Measurements from ENCODE around the gene UFSP1. TPM values are rescaled to one million over a fixed set of nuclear protein-coding genes. Genes with fewer than 3 reads are reported as not detected.

UFSP1 gene
- polyA plus RNA-seq, 6 donors from 2014 or later = 0.34 to 2.5 (median 1.7) TPM; not detected in 1

- peak overlapping the region in 6 of 8 donors; percentile 25 to 95 (median 40) for H3K4me3 Mint-ChIP-seq
- no peaks in the 10 kb centered on the region for H3K9me3 Mint-ChIP-seq
- H3K27ac Mint-ChIP-seq = no peak overlapping the region
- peaks cover 23 to 70% (median 64%) of the 10 kb centered on the region in 3 donors for H3K27me3 Mint-ChIP-seq
- peaks cover 33 to 37% (median 36%) of the 10 kb centered on the region in 3 donors for H3K4me1 Mint-ChIP-seq
- no peak for DNase-seq
- H3K36me3 Mint-ChIP-seq = peaks cover 0 to 7% of the 10 kb centered on the region in 2 donors
- no peak for ATAC-seq (ENCODE audit: low read depth in 2 of 2)
These were observed 3.9 kb upstream of the UFSP1 start for GRCh38 chr7:100893318-100893895.

GRCh38 chr7:100892364-100893317 lies 3.1 kb upstream of the UFSP1 start:
- ATAC-seq (ENCODE audit: low read depth in 2 of 2) = no peak
- peaks cover 16 to 62% (median 56%) of the 10 kb centered on the region in 3 donors for H3K27me3 Mint-ChIP-seq
- DNase-seq = no peak
- peak overlapping the region in 7 of 8 donors; percentile 7 to 88 (median 47) for H3K4me3 Mint-ChIP-seq
- peaks cover 3 to 11% of the 10 kb centered on the region in 2 donors for H3K36me3 Mint-ChIP-seq
- peaks cover 0 to 2% (median 0%) of the 10 kb centered on the region in 7 donors for H3K9me3 Mint-ChIP-seq
- H3K27ac Mint-ChIP-seq = peak overlapping the region in 1 of 6 donors; percentile 20
- H3K4me1 Mint-ChIP-seq = peaks cover 41 to 44% (median 43%) of the 10 kb centered on the region in 3 donors

DNA sequence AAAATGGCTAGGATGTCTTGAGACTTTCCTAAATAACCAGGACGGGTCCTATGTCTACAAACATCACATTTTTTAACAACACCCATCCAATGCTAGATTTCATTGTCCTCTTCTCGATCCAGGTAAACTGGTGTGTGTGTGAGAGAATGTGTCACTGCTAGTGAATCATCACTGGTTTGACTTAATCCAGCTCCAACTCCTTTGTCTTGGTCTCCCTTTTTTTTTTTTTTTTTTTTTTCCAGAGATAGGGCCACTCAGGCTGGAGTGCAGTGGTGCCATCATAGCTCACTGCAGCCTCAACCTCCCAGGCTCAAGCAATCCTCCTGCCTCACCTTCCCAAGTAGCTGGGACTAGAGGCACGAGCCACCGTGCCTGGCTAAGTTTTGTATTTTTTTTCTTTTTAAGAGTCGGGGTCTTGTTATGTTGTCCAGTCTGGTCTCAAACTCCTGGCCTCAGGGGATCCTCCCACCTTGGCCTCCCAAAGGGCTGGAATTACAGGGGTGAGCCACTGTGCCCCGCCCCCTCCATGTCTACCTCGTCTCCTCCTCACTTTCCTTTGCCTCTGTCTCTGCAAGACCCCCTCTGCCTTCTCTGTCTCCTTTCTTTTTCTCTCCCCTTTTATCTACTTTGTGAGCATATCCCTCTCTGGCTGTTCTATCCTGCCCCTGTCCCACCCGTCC lies 2.2 kb upstream of the UFSP1 start:
- peak overlapping the region; percentile 47 to 88 (median 70) for H3K4me3 Mint-ChIP-seq

GRCh38 chr7:100890653-100891567 lies 1.4 kb upstream of the UFSP1 start:
- Mint-ChIP-seq H3K27ac (peak overlapping the region in 2 of 6 donors; percentile 31 to 51), H3K4me3 (peak overlapping the region; percentile 86 to 93 (median 90)), H3K27me3 (peaks cover 11 to 50% (median 45%) of the 10 kb centered on the region in 3 donors)

More for the DNA sequence above, 2.2 kb upstream of the UFSP1 start:
- Mint-ChIP-seq H3K4me1 (peaks cover 48 to 54% (median 49%) of the 10 kb centered on the region in 3 donors), H3K27me3 (peaks cover 15 to 57% (median 52%) of the 10 kb centered on the region in 3 donors), H3K9me3 (peaks cover 0 to 2% (median 0%) of the 10 kb centered on the region in 7 donors), H3K27ac (no peak overlapping the region), H3K36me3 (peaks cover 4 to 20% of the 10 kb centered on the region in 2 donors)
- DNase-seq = no peak
- no peak for ATAC-seq (ENCODE audit: low read depth in 2 of 2)

DNA sequence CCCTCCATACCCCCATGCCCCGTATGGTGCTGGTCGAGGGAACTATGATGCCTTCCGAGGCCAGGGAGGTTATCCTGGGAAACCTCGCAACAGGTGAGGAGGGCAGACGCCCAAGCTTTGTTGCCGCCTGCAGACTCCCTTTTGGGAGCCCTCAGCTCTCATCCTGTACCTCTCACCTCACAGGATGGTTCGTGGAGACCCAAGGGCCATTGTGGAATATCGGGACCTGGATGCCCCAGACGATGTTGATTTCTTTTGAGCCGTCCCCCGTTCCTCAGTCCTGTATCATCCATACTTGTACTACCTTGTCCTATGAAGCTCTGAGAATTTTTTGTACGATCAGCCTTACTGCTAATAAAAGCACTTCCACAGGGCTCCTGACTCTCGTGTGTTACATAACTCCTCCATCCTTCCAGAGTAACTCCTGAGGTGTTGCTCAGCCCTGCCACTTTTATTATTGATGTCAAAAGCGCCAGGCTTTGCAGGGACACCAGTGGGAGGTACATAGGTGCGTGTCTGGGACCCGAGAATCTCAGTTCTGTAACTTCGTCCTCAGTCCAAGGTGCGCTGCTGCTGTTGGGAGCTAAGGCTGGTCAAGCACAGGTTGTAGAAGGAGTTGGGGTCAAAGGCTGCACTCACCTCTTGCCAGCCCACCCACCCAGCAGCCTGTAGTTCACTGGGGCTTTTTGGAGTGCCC lies 1.1 kb downstream of the UFSP1 start:
- ATAC-seq (ENCODE audit: low read depth in 2 of 2) (no peak), DNase-seq (no peak)
- Mint-ChIP-seq H3K9me3 (peaks cover 0 to 2% (median 0%) of the 10 kb centered on the region in 7 donors), H3K4me1 (peaks cover 60 to 68% (median 63%) of the 10 kb centered on the region in 3 donors), H3K4me3 (peak overlapping the region; percentile 81 to 95 (median 90)), H3K36me3 (peaks cover 13 to 46% of the 10 kb centered on the region in 2 donors), H3K27ac (peak overlapping the region; percentile 84 to 98 (median 96)), H3K27me3 (peaks cover 10 to 33% (median 32%) of the 10 kb centered on the region in 3 donors)

More at GRCh38 chr7:100890653-100891567, 1.4 kb upstream of the UFSP1 start:
- ATAC-seq (ENCODE audit: low read depth in 2 of 2) = no peak
- H3K9me3 Mint-ChIP-seq = peaks cover 0 to 2% (median 0%) of the 10 kb centered on the region in 7 donors
- no peak for DNase-seq
- H3K36me3 Mint-ChIP-seq = peaks cover 5 to 23% of the 10 kb centered on the region in 2 donors
- H3K4me1 Mint-ChIP-seq = peaks cover 49 to 55% (median 50%) of the 10 kb centered on the region in 3 donors

DNA sequence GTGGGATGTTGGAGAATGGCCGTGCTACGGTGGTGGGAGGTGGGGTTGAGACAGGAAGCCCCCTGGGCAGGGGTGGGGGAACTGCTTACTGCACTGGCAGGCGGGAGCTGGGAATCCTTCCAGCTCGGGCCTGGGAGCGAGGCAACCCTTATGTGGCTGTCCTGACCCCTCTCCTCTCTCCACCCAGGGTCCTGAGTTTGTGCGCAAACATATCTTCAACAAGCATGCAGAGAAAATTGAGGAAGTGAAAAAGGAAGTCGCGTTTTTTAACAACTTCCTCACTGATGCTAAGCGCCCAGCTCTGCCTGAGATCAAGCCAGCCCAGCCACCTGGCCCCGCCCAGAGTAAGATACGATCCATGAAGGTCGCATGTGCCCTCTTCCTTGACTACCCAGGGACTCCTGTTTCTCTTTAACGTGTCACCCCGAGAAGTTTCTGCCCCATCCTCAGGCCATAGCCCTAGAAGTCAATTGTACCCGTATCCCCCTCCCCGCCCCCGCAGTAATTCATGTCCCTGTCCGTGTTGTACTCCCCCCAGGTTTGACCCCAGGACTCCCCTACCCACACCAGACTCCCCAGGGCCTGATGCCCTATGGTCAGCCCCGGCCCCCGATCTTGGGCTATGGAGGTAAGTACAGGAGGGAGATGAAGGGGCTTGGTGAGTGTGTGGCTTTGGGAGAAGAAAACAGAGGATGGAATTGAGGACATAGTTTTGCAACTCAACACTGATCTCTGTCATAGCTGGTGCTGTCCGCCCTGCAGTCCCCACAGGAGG lies 1.8 kb downstream of the UFSP1 start:
- peaks cover 0 to 2% (median 0%) of the 10 kb centered on the region in 7 donors for H3K9me3 Mint-ChIP-seq
- H3K27ac Mint-ChIP-seq = peak overlapping the region; percentile 84 to 98 (median 96)
- ATAC-seq (ENCODE audit: low read depth in 2 of 2) (peak; percentile 72 to 73), DNase-seq (peak; percentile 86)
- peaks cover 6 to 28% (median 27%) of the 10 kb centered on the region in 3 donors for H3K27me3 Mint-ChIP-seq
- H3K4me3 Mint-ChIP-seq = peak overlapping the region; percentile 84 to 95 (median 88)
- H3K36me3 Mint-ChIP-seq = peaks cover 13 to 53% of the 10 kb centered on the region in 2 donors
- peaks cover 63 to 74% (median 67%) of the 10 kb centered on the region in 3 donors for H3K4me1 Mint-ChIP-seq

DNA sequence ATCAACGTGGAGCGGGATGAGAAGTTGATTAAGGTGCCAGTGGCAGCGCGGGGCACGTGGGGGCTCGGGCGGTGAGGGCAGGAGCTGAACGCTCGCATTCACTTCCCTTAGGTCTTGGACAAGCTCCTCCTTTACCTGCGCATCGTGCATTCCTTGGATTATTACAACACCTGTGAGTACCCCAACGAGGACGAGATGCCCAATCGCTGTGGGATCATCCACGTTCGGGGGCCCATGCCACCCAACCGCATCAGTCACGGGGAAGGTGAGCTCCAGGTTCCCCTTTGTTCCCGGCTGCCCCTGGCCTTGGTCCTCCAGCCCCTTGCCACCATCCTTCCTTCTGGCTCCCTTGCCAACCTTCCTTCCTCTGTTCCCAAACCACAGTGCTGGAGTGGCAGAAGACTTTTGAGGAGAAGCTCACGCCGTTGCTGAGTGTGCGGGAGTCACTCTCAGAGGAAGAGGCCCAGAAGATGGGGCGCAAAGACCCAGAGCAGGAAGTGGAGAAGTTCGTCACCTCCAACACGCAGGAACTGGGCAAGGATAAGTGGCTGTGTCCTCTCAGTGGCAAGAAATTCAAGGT lies 2.5 kb downstream of the UFSP1 start:
- peak overlapping the region; percentile 84 to 98 (median 96) for H3K27ac Mint-ChIP-seq
- DNase-seq (no peak), ATAC-seq (ENCODE audit: low read depth in 2 of 2) (peak; percentile 5 to 13)
- peaks cover 0 to 2% (median 0%) of the 10 kb centered on the region in 7 donors for H3K9me3 Mint-ChIP-seq
- peak overlapping the region; percentile 84 to 95 (median 88) for H3K4me3 Mint-ChIP-seq
- H3K36me3 Mint-ChIP-seq = peaks cover 13 to 54% of the 10 kb centered on the region in 2 donors
- peaks cover 4 to 21% (median 21%) of the 10 kb centered on the region in 3 donors for H3K27me3 Mint-ChIP-seq
- peaks cover 62 to 74% (median 65%) of the 10 kb centered on the region in 3 donors for H3K4me1 Mint-ChIP-seq

GRCh38 chr7:100886142-100886935 lies 3.2 kb downstream of the UFSP1 start:
- peaks cover 1 to 14% (median 14%) of the 10 kb centered on the region in 3 donors for H3K27me3 Mint-ChIP-seq
- peak overlapping the region in 5 of 6 donors; percentile 15 to 98 (median 74) for H3K27ac Mint-ChIP-seq
- peaks cover 0 to 2% (median 0%) of the 10 kb centered on the region in 7 donors for H3K9me3 Mint-ChIP-seq
- no peak for ATAC-seq (ENCODE audit: low read depth in 2 of 2)
- H3K36me3 Mint-ChIP-seq = peaks cover 13 to 59% of the 10 kb centered on the region in 2 donors
- H3K4me1 Mint-ChIP-seq = peaks cover 56 to 73% (median 66%) of the 10 kb centered on the region in 3 donors
- no peak for DNase-seq
- peak overlapping the region in 4 of 8 donors; percentile 36 to 89 (median 79) for H3K4me3 Mint-ChIP-seq

DNA sequence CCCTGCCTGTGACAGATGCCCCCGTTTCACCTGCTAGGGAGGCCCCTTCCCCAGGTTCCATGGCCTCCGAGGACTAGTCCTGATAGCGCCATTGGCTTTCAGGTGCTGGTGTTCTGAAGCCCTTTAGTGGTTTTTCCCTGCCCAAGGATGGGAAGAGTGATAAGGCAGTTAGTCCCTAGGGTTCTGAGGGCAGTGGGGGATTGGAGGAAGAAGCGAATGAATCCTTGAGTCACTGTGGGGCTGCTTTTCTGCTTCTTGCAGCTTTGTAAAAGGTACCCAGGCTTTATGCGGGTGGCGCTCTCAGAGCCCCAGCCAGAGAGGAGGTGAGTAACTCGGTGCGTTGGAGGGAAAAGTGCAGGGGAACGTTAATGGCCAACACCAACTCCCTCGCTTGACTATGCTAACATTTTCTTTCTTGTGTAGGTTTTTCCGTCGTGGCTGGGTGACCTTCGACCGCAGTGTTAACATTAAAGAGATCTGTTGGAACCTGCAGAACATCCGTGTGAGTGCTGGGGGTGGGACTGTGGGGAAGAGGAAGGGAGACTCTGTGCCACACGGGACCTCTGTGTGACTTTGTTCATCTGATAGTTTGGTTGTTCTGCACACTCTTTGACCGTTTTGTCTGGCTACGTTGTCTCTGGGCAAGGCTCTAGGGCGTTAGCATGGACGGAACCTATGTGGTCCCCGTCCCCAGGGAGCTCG lies 3.9 kb downstream of the UFSP1 start:
- Mint-ChIP-seq H3K9me3 (peaks cover 0 to 2% (median 0%) of the 10 kb centered on the region in 7 donors), H3K4me3 (peak overlapping the region in 4 of 8 donors; percentile 13 to 70 (median 49)), H3K4me1 (peaks cover 55 to 69% (median 63%) of the 10 kb centered on the region in 3 donors), H3K27ac (peak overlapping the region in 2 of 6 donors; percentile 74 to 81), H3K27me3 (peaks cover 0 to 7% (median 6%) of the 10 kb centered on the region in 3 donors), H3K36me3 (peaks cover 13 to 62% of the 10 kb centered on the region in 2 donors)
- DNase-seq (no peak), ATAC-seq (ENCODE audit: low read depth in 2 of 2) (no peak)

Data from naive B cell (primary cell).